Stimulated activated CD8-positive, alpha-beta memory T cell treated with anti-CD3 and anti-CD28 coated beads, Interleukin-15, amount 100 ng/mL, for 24 hours (primary cell): Measurements from ENCODE around the gene ASIC3.
"Not testable (repeated sequence)": the region's sequence is repeated elsewhere in the genome, so short reads cannot be mapped to it uniquely, and the experiment has no call there.

Experiments
- DNase-seq: peaks from one replicate; pipeline ENCODE4 v3.0.0-alpha.2; 2020; ENCODE audit warnings: low read depth

ASIC3 gene

DNA sequence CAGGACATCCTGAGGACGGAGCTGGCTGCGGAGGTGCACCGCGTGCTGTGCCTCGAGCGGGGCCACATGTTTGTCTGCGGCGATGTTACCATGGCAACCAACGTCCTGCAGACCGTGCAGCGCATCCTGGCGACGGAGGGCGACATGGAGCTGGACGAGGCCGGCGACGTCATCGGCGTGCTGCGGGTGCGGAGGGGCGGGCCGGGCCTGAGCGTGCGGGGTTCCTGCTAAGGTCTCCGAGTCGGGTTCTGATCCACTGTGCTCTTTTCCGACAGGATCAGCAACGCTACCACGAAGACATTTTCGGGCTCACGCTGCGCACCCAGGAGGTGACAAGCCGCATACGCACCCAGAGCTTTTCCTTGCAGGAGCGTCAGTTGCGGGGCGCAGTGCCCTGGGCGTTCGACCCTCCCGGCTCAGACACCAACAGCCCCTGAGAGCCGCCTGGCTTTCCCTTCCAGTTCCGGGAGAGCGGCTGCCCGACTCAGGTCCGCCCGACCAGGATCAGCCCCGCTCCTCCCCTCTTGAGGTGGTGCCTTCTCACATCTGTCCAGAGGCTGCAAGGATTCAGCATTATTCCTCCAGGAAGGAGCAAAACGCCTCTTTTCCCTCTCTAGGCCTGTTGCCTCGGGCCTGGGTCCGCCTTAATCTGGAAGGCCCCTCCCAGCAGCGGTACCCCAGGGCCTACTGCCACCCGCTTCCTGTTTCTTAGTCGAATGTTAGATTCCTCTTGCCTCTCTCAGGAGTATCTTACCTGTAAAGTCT, 34.4 kb upstream of the ASIC3 start:
- peak; percentile 56 for DNase-seq

DNA sequence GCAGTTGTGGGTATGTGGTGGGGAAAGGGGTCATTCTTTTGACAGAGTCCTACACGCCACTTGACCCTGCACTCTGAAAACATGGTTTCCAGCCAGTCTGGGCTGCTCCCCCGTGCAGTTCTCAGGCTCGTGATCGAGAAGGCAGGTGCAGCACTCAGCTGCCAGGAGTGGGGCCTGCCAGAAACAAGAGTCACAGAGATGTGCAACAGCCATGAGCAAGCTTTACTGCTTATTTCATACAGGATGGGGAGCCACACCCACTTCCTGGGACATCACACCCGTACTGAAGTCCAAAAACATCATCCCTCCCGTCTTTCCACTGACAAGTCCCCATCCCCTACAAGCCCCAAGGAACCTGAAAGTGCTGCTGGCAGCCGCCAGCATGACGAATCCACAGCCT, 33.4 kb upstream of the ASIC3 start:
- DNase-seq, result no peak

DNA sequence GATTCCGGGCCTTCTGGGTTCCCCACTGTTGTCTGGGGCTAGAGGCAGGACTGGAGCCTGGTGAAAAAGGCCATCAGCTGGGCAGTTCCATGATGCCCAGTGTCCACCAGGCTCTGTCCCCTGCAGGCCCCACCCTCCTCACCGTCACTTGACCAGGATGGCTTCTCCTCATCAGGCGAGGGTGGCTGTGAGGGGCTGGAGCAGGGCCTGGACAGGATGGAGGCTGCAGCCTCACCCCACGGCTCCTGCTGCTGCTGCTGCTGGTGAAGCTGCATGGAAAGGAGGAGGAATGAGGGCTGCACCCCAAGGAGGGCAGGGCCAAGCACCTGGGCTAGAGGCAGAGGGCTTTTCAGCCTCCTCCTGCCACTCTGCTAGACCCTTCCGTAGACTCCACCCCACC, 32.4 kb upstream of the ASIC3 start:
- DNase-seq, result no peak

DNA sequence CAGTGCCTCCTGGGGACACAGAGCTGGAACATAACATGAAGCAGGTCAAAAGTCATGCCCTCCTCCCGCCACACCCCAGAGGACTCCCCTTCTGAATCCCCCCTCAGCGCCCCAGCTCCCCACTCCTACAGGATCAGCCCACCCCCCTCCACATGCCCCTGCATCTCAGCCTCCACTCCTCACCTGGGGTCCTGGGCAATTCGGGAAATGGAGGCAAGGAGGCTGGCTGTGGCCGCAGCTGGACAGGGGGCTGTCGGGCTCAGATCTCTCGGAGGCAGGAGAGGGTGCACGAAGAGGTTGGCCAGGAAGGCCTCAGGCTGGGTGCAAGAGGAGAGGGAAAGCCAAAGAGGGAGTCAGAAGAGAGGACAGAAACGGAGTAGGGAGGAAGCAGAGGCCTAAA, 31.8 kb upstream of the ASIC3 start:
- no peak for DNase-seq

DNA sequence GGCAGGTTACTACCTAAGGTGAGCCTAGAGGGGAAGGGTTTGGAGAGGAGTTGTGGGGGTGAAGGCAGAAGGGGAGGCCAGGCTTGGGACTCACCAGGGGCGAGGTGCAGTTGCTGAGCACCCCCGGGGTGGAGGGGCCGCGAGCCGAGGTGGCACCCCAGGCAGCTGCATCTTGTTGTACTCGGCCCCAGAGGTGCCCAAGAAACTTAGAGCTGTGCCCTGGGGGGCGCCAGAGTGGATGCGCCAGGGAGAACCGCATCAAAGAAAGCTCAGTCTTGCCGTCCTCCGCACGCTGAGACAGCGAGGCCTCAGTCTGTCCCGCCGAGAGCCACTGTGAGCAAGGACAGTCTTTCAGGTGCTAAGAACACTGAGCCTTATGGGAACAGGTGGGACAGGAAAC, 31.4 kb upstream of the ASIC3 start:
- no peak for DNase-seq

DNA sequence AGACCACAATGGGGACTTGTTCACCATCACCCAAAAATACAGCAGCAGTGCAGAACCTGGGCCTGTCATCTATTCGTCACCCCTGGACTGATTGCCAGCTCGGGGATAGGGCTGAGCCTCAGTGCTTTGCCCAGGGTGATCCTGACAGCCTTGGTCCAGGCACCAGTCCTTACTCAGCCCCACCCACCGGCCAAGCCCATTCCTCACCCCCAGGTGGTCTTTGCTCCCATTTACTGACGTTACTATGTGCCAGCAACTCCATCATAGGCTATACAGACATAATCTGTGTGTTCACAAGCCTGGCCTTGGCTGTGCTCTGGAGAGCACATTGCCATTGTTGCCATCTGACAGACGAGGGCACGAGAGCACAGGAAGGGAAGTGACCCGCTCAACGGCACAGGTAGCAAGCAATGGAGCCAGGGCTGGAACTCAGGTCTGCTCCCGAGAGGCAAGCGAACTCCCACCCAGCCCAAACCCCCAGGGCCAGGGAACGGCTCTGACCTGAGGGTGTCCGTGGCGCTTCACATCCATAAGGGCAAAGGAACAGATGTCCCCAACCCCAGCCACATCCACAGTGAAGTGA, 30.9 kb upstream of the ASIC3 start:
- DNase-seq, result no peak

DNA sequence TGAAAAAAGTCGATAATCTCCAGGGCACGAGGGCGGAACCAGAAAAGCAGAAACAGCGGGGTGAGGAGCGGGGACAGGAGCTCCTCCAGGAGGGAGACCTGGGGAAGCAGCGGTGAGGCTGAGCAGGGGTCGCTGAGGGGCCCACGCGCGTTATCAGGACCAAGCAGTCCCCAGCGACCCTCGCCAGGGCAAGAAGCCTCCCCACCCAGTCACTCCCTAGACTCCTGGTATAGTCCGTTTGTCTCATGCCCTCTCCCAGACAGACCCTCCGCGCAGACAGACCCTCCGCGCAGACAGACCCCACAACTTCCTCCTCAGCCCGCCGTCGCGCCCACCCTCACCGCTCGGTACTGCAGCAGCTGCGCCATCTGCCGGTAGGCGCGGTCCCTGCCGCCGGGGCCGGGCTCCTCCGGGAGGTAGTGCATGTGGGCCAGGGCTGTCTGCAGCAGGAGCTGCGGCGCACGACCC, 30.3 kb upstream of the ASIC3 start:
- peak; percentile 74 for DNase-seq

DNA sequence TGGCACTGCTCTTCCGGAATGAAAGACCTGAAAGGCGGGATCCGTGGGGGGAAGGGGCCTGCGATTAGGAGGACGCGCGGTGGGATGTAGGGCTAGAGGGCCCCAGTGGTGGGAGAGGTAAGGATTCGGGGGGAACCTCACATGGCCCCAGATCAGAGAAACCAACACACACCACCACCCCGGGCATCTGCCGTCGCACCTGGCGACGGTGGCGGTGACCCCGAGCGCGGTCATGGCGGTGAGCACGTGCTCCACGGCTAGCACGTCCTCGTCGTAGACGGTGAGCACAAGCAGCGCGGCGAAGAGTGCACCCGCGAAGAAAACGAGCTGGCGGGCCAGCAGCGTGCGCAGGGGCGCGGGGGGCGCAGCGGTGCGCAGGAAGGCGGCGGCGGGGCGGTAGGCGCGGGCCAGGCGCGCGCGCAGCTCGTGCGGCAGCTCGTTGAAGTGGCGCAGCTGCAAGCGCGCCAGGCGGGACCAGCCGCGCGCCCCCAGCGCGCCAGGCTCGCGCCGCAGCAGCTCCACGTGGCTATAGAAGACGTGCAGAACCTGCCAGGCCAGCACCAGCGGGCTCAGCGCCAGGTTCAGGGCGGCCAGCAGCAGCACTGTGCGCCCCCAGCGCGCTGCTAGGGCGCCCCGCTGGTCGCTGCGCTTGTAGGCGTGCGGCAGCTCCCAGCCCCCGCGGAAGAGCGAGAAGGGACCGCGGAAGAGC, 29.8 kb upstream of the ASIC3 start:
- no peak for DNase-seq

DNA sequence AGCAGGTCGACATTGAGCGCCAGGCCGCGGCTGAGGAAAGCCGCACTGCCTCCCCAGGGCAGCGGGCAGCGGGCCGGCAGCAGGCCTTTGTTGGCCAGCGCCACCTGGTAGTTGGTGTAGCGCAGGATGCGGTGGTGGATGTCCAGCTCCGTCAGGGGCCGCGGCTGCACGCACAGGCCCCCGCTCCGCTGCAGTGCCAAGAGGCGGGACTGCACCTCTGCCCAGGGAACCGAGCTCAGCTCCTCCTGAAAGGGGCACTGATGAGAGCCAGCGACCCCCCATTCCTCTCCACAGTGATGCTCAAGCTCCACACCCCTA, 29.2 kb upstream of the ASIC3 start:
- DNase-seq, result no peak

DNA sequence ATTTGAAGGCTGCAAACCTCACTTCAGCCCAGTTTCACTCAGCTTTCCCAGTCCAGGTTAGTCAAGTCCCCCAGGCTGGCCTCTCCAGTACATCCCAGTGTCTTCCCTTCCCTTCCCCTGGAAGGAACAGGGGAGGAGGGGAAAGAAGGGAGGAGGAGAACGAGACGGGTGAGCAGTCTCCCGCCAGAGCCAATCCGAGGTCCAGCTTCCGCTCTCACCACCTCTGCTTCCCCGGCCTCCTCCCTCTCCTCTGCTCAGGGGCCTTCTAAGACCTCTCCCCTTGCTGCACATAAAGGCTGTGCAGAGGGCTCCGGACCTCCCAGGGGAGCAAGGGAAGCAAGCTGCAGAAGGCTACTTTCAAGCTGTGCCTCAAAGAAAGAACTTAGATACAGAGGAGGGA, 28.1 kb upstream of the ASIC3 start:
- DNase-seq, result no peak

DNA sequence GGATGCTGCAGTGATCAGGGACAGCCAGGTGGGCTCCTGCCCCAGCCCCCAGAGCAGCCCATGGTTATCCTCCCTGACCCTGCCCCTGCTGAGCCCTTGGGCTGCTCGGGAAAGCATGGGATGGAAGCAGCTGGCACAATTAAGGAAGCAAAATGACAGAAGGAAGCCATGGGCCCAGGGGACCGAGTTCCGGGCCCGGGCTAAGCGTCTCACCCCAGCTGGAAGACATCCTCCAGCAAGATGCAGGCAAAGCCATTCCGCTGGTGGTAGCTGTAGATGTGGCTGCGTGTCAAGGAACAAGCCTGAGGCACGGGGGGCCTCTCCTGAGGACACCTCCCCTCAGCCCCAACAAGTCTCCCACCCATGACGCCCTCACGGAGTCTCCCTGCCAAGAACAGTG, 25.1 kb upstream of the ASIC3 start:
- DNase-seq, result no peak

DNA sequence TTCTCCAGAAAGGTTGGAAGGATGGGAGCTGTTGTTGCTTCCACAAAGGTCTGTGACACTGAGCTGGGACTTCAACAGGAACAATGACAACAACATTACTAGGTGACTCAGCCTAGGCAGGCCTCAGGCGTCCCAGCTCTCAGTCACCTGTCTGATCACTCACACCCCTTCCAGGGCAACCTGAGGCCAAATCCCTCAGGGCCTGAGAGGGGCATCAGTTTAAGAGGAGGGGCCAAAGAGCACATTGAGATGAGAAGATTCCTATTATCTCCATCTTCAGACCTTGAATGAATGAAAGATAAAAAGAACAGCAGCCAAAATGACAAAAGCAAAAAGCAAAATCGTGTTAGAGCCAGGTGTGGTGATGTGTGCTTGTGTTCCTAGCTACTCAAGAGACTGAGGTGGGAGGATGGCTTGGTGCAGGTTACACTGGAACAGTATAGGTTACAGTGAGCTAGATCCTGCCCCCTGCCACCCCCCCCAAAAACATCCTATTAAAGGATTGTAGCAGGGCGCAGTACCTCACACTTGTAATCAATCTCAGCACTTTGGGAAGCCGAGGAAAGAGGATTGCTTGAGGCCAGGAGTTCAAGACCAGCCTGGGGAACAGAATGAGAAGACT, 23.8 kb upstream of the ASIC3 start, which contains the start of gene ATG9B:
Gene ATG9B (minus strand): TSS at position 60 of the 622 bp plus-strand sequence. CDS start 71 bp downstream, outside the sequence.
- no peak for DNase-seq

DNA sequence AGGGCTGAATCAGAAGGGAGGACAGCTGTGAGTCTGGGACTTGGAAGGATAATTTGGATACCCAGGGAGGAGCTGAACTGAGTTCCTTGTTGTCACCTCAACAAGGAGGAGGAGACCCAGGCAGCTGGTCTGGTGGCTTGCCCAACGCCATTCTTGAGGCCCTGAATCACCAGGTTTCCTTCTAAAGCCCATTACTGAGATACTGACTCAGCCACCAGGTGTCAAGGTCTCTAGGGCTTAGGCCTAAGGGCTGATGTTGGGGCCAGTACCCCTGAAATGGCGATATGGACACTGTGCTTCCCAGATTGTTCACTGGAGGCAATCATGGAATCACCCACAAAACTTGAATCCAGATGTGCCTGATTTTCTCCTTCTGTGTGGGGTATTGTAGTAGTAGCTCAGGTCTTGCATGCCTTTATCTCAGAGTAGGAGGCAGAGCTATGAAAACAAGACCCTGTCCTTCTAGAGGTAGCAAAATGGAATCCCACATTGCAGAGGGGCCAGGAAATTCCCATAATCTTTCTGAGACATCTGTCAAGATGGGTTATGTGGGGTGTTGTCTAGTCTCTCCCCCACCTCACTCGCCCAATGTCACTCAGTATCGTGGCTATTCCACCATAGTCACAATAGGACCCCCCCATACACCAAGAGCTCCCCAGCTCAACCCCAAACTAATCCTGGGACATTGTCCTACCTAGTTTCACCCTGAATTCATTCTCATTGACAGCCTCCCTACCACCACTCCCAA, 22.2 kb upstream of the ASIC3 start:
- DNase-seq, result no peak

DNA sequence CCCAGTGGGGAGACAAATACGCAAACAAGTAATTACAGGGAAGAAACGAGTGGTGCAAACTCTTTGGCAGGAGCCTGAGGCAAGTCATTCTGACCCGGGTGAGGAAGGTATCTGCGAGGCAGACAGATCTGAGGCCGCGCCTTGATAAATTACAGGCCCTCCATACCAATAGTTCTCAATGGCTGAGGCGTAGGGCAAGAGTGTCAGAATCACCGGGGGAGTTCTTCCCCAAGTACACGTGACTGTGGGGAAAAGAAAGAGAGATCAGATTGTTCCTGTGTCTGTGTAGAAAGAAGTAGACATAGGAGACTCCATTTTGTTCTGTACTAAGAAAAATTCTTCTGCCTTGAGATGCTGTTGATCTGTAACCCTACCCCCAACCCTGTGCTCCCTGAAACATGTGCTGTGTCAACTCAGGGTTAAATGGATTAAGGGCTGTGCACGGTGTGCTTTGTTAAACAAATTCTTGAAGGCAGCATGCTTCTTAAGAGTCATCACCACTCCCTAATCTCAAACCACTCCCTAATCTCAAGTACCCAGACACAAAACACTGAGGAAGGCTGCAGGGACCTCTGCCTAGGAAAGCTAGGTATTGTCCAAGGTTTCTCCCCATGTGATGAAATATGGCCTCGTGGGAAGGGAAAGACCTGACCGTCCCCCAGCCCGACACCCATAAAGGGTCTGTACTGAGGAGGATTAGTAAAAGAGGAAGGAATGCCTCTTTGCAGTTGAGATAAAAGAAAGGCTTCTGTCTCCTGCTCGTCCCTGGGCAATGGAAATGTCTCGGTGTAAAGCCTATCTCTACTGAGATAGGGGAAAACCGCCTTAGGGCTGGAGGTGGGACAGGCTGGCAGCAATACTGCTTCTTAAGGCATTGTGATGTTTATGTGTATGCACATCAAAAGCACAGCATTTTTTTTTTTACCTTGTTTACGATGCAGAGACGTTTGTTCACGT, 21.3 kb upstream of the ASIC3 start:
- DNase-seq, result not testable (repeated sequence)

DNA sequence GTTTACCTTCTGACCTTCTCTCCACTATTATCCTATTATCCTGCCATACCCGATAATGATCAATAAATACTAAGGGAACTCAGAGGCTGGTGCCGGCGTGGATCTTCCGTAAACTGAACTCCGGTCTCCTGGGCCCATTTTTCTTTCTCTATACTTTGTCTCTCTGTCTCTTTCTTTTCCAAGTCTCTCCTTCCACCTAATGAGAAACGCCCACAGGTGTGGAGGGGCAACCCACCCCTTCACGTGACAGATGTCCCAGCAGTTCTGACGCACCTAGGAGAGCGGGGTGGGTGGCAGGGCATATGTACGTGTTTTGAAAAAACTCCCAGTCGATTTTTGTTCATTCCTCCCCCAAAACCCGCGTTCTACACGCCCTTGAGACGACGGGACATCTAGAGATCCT, 20.6 kb upstream of the ASIC3 start:
- not testable (repeated sequence) for DNase-seq

DNA sequence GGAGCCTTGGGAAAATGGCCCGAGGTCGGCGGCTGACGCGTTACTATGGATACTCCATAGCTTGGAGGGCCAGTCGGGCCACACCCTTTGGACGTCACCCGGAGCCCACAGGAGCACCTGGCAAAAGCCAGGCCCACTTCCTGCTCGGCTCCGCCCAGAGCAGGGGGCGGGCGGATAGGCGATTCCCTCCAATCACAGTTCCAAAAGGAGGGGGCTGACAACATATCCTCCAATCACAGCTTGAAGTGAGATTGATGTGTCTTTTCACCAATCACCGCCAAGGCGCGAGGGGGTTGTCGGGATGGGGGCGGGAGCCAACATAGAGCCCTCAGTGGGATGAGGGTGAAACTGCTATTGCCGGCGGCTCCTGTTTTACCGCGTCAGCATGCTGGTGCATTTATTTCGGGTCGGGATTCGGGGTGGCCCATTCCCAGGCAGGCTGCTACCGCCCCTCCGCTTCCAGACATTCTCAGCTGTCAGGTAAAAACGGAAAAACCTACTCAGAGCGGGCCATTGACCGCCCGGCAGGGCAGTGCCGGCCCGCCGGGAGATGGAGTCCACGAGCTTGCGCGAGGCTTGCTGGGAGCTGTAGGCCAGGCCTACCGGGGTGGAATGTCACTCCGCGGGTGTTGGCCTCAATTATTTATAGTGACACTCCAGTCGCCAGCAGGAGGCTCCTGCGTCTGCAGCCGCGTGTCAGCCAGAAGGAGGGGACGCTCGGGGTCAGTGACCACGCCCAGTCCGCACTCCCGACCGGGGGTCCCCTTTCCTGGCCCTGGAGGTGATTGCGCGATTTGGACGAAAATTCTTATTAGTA, 20.0 kb upstream of the ASIC3 start, which contains the start of gene ABCB8:
Gene ABCB8 (plus strand): TSS at position 320 of the 817 bp plus-strand sequence. CDS start 66 bp downstream, at position 386.
- peak; percentile 78 for DNase-seq

DNA sequence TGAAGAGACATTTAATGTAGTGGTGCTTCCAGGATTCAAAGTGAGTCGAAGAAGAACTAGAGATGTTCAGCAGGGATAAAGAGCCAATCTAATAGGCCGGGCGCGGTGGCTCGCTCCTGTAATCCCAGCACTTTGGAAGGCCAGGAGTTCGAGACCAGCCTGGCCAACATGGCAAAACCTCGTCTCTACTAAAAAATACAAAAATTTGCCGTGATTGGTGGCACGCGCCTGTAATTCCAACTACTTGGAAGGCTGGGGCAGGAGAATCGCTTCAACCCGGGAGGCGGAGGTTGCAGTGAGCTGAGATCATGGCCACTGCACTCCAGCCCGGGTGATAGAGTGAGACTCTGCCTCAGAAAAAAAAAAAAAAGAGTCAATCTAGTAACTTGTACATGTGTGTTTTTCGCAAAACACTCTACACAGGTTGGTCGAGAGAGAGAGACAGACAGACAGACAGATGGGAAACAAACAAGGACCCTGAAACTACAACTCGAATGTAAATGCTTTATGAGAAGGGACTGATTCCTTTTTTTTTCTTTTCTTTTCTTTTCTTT, 19.3 kb upstream of the ASIC3 start:
- no peak for DNase-seq

DNA sequence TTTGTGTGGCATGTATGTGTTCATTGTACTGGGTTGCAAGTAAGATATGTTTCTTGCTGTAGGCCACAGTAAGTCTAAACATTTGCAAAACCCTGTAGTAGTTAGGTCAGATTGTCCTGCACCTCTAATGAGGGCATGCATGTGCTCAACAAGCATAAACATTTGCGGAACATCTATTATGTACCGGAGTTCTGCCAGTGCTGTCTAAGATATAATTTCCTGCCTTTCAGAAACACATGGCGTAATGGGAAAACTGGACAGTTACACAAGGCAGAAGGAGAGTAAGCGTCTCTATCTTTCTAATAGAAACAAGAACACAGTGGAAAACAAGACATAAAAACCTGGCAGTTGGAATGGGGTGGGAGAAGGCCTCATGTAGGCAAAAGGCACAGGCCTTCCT, 17.3 kb upstream of the ASIC3 start:
- DNase-seq, result no peak
